Neural cell (in vitro differentiated cells): ENCODE results near the gene SLC25A24.

Source experiments
- CTCF ChIP-seq: fragments of 450-650 bp; IDR thresholded peaks from 2 replicates; pipeline ENCODE4 v1.5.1; 2014; ENCODE audit warnings: antibody characterized with exemption, mild to moderate bottlenecking, moderate library complexity; ENCODE audit not compliant: poor library complexity, severe bottlenecking
- POLR2AphosphoS5 ChIP-seq: IDR thresholded peaks from 2 replicates; pipeline ENCODE4 v1.6.1; 2012
- RAD21 ChIP-seq: fragments of 450-650 bp; conservative IDR thresholded peaks from 2 replicates; pipeline ENCODE4 v1.6.1; 2014; ENCODE audit warnings: antibody characterized with exemption, mild to moderate bottlenecking, moderate library complexity
- TAF1 ChIP-seq: IDR thresholded peaks from 2 replicates; pipeline ENCODE4 v1.6.1; 2012; ENCODE audit warnings: low read depth

- TF ChIP-seq TAF1 (no peak), CTCF (no peak), POLR2AphosphoS5 (no peak), RAD21 (no peak)
These were observed 10.9 kb upstream of the SLC25A24 start for GRCh38 chr1:108211014-108211413.
